NCI-H1105 treated with DMSO at 0.1 percent for 48 hours (cell line): ENCODE measurements around the gene LAMA2.

ENCODE experiments used
- DNase-seq: peaks from one replicate; lab custom pipeline; 2025; lab: John Stamatoyannopoulos, UW

The LAMA2 gene

DNA sequence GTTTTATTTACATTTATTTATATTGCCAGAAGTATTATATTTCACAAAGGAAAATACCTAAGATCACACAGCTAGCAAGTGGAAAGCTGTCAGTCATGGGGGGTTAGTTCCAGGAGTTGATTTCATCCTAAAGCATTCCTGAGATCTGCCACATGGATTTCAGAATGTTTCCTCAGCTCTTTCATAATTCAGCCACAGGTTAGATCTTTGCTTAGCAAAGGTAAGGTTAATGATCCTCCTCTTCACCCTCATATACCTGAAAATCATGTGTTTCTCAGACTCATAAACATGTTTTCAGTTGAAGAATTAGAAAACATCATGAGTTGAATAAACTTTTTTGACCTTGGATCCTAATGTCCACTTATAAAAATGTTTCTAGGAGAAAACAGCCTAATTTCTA is 611.6 kb downstream of the LAMA2 start:
- no peak for DNase-seq

DNA sequence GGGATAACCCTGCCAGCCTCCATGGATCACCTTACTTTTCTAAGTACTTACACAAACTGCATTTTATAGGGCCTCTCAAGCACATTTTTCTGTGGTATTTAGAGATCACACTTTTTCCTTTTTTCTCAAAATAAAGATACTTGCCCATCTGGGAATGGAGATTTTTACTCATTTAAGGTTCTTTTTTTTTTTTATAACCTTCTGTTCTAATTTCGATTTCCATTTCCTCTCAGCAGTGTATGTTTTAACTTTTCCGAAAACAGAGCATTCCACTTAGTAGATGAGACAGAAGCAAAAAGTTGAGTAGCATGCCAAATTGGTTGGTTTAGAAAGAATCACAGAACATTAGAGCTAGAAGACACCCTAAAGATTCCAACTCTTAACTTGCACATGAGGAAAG is 612.7 kb downstream of the LAMA2 start:
- DNase-seq = no peak

DNA sequence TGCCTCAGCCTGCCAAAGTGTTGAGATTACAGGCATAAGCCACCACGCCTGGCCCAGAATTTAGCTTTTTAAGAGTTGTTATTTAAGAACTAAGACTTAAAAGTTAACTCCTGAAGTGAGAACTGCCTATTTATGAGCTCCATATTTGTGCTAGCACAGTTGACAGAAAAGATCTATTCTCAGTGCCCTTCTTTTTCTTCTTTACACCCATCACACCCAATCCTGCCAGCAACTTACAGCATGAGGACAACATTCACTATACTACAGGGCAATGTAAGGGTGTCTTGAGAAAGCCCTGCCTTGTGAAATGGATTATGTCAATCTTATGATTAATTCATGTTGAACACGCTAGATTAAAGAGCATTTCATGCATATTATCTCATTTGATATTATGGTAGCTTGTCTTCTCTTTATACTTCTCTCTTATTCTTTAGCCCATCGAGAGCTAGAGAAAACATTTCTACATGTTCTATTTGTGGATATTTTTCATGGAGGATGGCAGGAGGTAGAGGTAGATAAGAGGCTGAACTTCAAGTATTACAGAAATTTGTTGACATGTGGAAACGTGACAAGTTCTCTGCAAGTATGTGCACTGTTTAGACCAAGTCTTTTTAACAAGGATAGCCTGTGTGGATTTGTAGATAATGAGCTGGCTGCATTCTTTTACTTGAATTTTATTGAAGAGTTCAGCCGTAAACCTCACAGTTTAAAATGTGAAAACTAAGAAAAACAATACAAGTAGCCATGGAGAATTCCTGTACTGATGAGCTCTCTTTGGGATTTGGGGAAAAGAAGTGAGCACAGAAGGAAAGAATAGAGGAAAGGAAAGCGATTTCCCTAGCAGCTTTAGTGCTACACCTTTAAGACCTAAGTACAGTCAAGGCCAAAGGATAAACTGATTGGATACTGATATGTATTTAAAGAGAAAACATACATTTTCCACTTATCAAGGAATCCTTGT is 614.8 kb downstream of the LAMA2 start:
- no peak for DNase-seq

DNA sequence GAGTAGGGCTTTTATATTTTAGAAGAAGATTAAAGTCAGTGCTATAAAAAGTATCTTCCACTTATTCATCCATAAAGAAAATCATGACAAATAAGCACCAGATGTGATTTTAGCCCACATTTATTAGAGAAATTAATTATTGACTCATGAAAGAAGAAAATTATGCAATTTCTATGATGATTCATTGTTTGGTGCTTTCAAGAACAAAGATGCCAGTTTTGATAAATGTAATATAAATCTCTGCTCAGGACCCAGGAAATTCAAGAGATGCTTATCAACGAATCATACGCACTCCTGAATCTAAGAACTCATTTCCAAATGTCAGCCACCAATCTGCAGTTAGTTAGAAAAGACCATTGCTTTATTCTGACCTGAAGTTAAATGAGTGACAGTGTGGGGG is 615.6 kb downstream of the LAMA2 start:
- DNase-seq = no peak

DNA sequence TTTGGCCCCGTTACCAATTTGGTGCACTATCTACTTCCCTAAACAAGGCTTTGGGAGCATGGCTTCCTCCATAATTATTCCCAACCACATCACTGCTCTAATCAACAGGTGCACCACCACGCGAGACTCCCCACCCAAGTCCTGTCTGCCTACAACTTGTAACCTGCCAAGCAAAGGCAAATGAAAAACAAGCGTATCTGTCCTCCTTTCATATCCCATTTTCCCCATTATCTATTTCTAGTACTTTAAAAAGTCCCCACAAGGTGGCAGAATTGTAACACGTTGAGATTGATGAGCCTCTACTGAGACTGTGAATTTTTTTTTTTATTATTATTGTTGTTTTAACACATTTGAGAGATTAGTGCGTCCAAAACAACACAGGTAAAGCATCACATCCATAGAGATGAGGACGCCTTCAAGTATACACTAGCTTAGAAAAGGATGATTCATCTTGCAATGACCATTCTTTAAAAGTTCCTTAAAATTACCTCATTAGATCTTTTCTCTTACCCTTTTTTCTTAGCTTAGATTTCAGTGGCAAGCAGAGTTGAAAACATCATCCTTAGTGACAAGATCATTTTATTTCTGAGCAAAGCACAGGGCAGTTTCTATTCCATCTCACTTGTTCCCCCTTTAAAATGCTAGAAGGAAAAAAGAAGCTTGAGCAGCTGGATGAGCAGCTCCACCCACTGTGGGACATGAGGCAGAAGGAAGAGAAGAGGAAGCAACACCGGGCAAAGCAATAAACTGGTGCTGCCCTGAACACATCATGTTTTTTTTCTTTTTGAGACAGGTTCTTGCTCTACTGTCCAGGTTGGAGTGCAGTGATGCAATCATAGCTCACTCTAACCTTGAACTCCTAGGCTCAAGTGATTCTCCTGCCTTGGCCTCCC is 616.3 kb downstream of the LAMA2 start:
- peak; percentile 55 for DNase-seq

DNA sequence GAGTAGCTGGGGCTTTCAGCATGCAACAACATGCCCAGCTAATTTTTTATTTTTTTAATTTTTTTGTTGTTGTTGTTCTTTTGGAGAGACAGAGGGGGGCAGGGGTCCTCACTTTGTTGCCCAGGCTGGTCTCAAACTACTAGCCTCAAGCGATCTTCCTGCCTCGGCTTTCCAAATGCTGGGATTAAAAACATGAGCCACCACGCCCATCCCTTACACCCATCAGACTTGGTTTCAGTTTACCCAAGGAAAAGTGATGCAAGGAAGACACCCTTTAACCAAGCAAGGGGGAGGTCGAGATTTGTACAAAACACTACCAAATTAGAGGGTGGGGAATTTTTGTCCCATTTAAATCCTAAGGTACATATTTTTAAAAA is 616.9 kb downstream of the LAMA2 start:
- no peak for DNase-seq

DNA sequence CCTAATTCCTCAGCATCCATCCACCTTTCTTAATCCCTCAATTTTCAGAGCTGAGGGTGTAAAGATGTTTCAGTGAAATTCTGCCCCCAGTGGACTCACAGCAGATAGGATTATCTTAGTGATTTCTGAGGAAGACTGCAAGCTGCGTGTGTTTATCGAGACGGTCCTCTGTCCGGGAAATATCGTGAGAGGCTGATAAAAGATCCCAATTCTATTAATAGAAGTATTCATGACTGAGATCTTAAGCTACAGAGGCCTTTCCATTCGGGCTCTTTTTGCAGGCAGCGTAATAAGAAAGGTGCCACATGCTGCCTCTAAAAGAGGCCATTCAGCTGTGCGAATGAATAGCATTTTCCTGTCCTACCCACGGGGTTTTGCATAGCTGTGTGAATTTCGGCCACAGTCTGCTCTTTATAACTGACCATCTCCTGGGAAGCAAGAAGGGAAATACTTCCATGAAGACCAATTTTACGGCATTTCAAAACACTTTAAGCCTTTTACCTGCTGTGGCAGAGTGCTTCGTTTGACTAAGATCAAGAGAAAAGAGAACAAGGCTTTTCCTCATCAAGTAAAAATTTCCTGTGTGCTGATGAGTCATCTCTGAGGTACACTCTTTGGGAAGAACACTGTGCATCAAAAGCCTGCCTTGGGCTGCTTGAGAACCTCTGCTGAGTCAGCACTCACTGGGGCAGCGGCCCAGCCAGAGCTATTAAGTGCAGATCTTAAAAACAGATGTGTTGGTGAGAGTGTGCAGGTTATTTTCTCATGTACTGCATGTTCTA is 618.2 kb downstream of the LAMA2 start:
- DNase-seq = no peak

DNA sequence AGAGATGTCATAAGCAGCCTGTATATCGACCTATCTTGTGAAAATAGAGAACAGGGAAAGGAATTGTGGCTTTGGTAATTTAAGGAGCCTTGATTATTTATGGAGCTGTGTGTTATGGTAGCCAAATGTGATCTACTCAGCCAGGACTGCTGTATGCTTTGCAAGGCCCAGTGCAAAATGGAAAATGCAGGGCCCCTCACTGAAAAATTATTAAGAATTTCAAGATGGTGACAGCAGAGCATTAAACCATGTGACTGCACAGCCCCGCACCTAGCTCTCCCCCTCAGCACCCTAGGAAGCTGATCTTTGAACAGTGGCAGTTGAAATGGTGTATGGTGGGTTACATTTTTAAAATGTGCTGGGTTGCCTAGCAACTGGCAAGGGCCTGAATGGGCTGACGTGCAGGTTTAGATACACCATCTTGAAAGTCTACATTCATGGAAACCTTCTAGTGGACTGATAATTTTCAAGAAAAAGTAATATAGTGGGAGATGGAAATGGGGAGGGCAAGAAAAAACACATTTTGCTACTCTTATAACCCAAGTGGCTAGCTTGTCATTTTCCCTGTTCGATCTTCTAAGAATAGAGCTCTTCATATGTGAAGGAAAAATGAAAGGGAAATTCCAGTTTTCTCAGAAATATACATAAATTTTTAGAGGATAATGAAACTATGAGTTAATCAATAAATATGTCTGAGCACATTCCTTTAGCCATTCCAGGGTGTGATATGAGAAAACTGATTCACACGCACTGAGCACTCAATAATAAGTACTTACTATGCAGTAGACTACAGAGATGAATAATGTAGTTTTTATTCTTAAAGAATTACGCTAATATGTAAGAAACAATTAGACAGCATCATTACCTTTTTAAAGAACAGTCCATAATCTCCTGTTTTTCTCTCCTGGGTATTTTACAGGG is 619.1 kb downstream of the LAMA2 start:
- no peak for DNase-seq

DNA sequence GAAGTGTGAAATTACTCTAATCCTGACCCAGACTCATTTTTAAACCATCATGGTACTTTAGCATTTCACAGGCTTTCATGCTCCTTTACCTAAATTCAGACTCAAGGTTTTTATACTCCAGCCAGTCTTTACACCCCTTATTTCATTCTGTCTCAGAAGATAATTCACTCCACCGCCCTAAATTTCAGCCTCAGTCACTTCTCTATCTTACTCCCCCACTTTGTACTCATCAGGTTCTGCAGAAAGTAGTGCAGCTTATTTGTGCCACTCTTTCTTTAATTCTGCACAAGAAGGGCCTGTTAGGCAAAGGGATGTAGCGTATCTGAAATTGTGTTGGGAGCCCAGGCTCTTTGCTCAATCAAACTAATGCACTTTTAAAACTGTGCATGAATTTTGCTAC is 621.5 kb downstream of the LAMA2 start:
- DNase-seq = no peak

DNA sequence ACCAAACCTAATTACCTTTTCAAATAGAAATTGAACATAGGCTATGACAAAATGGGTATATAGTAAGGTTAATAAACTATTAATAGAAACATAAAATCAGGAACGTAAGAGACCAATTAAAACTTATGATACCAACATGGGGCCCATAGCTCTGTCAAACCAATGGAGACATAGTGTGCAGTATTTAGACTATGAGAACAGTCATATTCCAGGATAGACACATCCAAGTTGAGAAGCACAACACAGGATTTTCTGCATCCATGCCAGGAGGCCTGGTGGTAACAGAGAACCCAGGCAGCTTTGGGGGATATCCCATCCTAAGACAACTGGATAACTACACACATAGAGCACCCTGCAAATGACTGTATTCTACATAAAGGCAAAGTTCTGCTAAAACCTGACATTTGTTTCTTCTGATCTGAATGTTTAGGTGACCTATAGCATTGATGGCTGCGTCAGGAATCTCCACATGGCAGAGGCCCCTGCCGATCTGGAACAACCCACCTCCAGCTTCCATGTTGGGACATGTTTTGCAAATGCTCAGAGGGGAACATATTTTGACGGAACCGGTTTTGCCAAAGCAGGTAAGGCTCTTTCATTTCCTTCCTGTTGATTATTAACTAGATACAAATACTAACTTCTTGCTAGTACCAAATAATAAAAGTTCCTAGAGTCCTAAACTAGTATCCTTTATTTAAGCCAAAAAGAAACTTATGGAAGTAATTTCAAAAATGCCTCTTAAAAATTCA is 624.3 kb downstream of the LAMA2 start:
- no peak for DNase-seq

DNA sequence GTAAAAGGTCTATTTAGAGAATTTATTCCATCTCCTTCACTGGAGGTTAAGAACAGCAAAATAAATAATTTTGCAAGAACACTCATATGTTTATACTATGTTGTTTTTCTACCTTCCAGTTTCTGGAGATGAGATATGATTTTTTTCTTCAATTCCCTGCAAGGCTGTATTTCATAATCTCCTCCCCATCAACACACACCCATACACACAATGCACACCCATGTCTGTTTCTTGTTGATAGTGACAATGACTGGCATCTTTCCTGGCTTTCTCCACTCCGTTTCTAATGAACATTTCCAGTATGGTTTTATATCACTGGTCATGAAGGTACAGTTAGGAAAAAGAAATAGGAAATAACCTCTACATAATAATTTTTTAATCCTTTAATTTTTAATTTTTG is 624.9 kb downstream of the LAMA2 start:
- DNase-seq = no peak

DNA sequence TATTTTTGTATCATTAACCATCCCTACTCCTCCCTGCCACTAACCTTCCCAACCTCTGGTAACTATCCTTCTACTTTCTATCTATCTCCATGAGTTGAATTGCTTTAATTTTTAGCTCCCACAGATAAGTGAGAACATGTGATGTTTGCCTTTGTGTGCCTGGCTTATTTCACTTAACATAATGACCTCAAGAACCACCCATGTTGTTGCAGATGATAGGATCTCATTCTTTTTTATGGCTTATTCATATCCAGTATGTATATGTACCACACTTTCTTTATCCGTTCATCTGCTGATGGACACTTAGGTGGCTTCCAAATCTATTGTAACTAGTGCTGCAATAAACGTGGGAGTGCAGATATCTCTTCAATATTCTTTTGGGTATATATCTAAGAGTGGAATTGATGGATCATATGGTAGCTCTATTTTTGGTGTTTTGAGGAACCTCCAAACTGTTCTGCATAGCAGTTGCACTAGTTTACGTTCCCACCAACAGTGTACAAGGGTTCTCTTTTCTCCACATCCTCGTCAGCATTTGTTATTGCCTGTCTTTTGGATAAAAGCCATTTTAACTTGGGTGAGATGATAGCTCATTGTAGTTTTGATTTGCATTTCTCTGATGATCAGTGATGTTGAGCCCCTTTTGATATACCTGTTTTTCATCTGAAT is 625.7 kb downstream of the LAMA2 start:
- no peak for DNase-seq

DNA sequence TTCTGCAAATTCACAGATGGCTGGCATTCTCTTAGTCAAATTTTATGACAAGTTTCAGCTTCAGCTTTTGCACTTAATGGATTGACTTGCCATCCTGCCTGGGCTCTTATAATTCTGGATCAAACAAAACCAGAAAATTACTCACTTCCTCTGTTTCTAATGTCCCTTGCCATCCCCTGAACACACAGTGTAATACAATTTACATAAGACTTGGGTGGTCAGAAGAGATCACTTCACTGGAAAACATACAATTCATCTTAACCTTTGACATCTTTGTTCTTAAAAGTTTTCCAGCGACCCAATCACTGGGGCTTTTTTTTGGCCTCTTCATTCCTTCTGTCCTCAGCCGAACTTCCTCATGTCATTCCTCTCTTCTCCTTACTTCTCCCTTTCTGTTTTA is 628.0 kb downstream of the LAMA2 start:
- DNase-seq = no peak

DNA sequence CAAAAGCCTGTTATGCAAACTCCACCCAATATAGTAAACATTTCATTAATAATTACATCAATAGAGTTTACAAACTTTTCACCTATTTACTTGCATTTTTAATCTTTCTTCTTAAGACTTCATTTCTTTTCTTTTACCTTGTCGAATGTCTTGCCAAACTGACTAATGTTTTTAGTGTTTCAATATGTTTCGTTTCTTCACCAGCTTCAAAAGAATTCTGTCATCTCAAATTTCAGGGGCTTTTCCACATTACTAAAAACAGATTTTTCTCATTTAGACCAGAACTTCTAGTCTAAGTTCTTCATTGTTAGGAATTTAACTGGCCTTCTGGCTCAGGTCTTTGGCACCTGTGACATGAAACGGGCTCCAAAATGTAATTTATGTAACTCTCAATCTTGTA is 630.5 kb downstream of the LAMA2 start:
- no peak for DNase-seq

DNA sequence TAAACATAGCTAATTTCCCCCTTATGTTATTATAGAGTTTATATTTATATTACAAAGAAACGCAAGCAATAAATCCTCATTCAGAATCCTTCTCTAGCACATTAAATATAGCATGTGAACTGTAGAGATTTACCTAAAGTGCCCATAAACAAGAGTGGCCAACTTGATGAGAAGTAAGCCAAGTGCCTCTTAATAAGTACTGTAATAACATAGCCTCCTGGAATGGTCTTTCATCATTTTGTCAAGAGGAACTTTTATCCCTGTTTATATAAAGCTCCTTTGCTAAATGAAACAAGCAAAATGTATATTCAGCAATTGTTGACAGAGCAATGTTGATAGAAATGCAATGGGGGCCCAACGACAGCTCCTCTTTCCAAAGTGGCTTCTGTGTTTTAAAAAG is 632.1 kb downstream of the LAMA2 start:
- DNase-seq = peak; percentile 50

DNA sequence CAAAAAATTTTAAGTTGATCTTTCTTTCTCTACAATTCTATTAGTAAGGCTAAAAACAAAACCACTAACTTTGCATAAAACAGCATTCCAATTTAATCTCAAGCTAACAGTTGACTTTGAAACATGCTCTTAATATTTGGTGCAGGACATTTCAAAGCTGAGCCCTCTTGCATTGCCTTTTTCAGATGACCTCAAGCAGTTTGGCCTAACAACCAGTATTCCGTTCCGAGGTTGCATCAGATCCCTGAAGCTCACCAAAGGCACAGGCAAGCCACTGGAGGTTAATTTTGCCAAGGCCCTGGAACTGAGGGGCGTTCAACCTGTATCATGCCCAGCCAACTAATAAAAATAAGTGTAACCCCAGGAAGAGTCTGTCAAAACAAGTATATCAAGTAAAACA is 633.1 kb downstream of the LAMA2 start:
- no peak for DNase-seq

DNA sequence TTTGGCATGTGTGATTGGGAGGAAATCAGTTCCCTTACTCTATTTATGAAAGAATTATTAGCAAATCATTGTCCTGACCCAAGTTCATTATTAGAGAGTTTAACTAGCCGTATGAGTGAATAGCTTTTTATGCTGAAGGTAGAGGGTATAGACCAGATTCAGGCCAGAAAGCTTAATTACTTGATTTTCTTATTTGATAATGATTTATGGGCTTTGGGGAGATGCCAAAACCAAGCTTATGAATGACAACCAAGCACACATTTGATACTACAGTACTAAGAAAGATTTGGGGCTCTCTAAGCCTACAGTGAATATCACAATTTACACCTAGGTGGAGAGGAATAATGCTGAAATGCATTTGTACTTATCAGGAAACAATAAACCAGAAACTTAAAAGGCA is 633.8 kb downstream of the LAMA2 start:
- DNase-seq = peak; percentile 62

DNA sequence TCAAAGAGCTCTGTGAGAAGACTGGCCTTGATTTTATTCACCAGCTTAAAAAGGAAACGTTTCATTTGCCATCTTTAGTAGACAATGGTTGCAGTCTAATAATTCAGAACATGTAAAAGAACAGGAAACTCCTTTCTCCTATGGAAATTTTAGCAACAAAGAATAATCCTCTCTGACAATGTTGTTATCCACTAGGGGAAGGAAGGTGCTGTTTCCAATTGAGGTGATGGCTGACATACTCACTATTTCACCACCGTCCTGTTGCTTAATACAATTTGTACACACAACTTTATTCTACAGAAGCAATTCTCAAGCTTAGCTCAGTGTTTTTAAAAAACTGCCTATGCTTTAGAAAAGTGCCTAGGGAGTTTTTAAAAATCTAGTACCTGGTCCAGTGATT is 634.4 kb downstream of the LAMA2 start:
- no peak for DNase-seq

DNA sequence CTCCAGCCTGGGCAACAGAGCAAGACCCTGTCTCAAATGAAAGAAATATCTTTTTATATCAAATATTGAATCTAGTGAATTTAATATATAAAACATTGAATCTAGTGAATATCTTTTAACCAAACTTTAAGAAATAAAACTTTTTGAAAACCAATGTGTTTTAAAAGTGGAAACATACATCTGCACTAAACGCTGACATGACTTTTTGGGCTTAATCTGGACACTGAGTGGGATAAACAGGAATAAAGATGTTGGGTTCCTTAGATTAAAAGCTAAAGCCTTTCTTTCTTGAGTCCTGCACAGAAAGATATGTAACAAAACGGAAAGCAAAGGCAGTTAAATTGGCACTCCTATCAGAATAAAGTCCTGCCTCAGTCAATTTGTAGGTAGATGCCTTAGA is 636.8 kb downstream of the LAMA2 start:
- no peak for DNase-seq

DNA sequence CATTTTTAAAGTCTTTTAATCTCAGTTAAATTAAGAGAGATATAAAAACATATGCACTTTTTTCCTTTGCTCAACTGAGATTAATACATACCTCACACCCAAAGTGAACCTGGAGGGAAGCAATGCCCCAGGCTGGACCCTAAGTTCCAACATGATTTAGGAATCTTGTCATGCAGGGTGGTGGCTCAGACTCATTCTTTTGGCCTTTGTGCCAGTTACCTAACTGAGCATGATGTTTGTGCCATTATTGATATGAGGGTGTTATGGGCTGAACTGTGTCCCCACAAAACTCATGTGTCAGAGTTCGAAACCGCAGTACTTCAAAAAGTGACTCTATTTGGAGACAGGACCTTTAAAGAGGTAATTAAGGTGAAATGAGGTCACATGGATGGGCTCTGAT is 639.0 kb downstream of the LAMA2 start:
- no peak for DNase-seq
